Stimulated activated CD8-positive, alpha-beta memory T cell treated with anti-CD3 and anti-CD28 coated beads, Interleukin-2, amount 100 ng/mL, for 48 hours (primary cell): ENCODE measurements around the gene B3GALT4.

Experiments used
- DNase-seq, 2 donors: peaks; one replicate each; pipeline ENCODE4 v3.0.0-alpha.2; 2020; ENCODE audit warnings: low read depth in 2 of 2

The B3GALT4 gene

GRCh38 chr6:33315793-33316602, 39.1 kb downstream of the B3GALT4 start:
- no peak for DNase-seq

DNA sequence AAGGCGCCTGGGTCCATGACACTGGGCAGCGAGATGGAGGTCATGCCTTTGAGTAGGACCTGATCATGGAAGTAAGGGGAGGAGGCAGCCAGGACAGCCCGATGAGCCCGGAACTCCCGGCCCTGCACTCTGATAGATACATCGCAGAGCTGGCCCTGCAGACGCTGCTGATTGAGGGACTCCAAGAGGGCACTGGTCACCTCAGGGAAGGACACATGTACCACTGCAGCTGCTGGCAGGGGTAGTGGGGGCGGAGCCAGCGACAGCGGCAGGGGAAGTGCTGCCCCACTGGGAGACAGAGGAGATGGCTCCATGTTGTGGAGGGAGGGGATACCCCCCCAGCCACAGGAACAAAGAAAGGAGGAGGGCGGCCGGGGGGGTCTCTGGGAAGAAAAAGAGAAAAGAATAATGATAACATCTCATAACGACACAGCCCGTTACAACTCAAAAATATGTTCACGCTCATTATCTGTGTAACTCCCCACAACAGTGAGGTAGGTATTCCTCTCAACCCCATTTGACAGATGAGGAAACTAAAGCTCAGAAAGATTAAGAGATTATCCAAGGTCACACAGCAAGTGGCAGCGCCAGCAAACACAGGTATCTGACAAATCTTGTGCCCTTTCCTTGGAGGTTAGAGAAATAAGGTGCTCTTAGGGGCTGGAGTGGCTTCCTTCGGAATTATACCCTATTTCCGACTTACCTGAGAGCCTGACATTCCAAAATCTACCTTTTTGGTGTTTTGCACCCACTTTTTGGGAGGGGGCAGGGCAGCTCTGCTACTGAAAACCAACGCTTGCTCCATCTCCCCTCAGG, 39.9 kb downstream of the B3GALT4 start:
- no peak for DNase-seq

GRCh38 chr6:33317419-33317668, 40.4 kb downstream of the B3GALT4 start:
- DNase-seq = peak in 1 of 2 donors; percentile 64

GRCh38 chr6:33317669-33318425, 40.9 kb downstream of the B3GALT4 start, which contains the start of gene ZBTB22:
Gene ZBTB22 (minus strand): TSS chr6:33317744. CDS start chr6:33316916, 828 bp downstream.
- DNase-seq = peak; percentile 94

GRCh38 chr6:33318426-33319073, 41.6 kb downstream of the B3GALT4 start:
- no peak for DNase-seq

GRCh38 chr6:33319939-33320314, 43.0 kb downstream of the B3GALT4 start:
- DNase-seq = no peak

GRCh38 chr6:33320315-33321181, 43.6 kb downstream of the B3GALT4 start:
- DNase-seq = no peak

DNA sequence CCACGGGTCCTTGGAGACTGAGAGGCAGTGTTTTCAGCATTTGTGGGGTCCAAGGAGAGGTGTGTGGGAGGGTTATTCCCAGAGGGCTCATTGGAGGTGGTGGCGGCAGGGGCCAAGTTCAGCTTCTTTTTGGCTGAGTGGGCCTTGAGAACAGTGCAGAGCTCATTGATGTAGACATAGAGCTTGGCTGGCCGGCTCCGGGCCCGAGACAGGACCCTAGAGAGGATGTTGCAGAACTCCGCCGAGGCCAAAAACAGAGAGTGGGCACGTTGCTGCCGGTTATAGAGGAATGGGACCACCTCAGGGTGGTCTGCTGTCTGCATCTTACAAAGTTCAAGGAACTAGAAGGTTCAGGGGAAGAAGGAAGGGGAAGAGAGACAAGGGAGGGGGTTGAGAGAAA, 44.3 kb downstream of the B3GALT4 start:
- no peak for DNase-seq

DNA sequence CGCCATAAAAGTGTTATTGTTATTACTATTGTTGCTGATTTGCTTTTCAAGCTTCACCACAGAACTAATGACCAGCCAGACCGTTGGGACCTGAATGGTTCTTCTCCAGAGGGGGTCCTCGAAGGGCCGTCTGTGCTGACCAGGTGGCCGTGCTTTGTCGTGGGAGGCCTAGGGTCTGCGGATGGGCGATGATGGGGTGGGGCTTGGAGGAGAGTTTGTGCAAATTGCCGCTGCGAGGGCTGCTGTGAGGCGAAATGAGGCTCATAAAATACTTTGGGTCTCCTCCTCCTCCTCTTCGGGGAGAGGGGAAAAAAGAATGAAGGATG, 46.7 kb downstream of the B3GALT4 start:
- no peak for DNase-seq

DNA sequence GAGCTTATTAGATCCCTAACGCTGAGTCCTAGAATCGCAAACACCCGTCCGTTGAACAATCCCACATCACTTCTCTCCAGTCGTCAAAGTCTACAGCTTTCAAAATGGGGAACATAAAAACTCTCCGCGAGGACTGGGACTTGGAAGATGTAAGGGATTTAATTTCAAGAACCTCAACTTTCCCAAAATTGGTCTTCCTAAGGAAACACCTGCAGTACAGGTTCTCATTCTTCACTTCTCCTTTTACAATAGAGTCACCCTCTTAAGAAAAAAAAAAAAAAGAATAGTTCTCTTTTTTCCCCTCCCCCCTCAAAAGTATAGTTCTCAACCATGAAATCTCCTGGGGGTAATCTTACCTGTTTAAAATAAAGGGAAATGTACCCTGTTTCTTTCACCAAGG, 47.2 kb downstream of the B3GALT4 start:
- no peak for DNase-seq
